HepG2 (cell line): ENCODE measurements around the gene OTUD4. TPM values are rescaled to one million over a fixed set of nuclear protein-coding genes. Genes with fewer than 3 reads are reported as not detected.

ENCODE experiments used
- ATAC-seq: fragments of 200-7000 bp; cut with Tn5 transposase; 3 replicates; pipeline ENCODE4 v1.9.1; 2020; ENCODE audit warnings: mild to moderate bottlenecking, moderate library complexity
- BruUV-seq: library from RNA; stranded (reverse); fragments of 400-500 nt; replicated peaks from 2 replicates; lab custom pipeline; 2021; lab: Mats Ljungman, UMichigan
- CTCF ChIA-PET: fragments of 300-600 bp; formaldehyde crosslinking; extraction: SDS; loops from one replicate; lab custom pipeline; 2021; ENCODE audit warnings: low total read pairs, inconsistent platforms, low intra/inter-chr PET ratio; lab: Yijun Ruan, JAX
- POLR2A ChIA-PET: fragments of 350-600 bp; sonication (Branson Sonifier 250); formaldehyde crosslinking; loops from one replicate; lab custom pipeline; 2020; ENCODE audit warnings: antibody characterized with exemption, inconsistent platforms; lab: Yijun Ruan, JAX
- DNase-seq: peaks from one replicate; pipeline ENCODE4 v3.0.0-alpha.2; 2015; ENCODE audit warnings: low spot score
- FAIRE-seq: peaks from 3 replicates; lab custom pipeline; 2011; peaks lifted over from hg19 to GRCh38; lab: Jason Lieb, UNC
- H2AFZ ChIP-seq: one replicate; pipeline ENCODE4 v1.6.1; 2011; ENCODE audit warnings: low read length, inconsistent platforms
- H3K27ac ChIP-seq: fragments of 300-600 bp; 3 replicates; pipeline ENCODE4 v1.8.0; 2011; ENCODE audit warnings: mixed run types, mild to moderate bottlenecking, mixed read lengths, low read length, inconsistent platforms; ENCODE audit not compliant: insufficient read depth; ENCODE audit errors: extremely low read length
- H3K27me3 ChIP-seq, 2 experiments: fragments of 200-600 bp in 1 of 2; 2 replicates in 1 of 2; 3 replicates in 1 of 2; pipeline versions ENCODE4 v1.6.0 to v1.8.0; 2011; ENCODE audit warnings: low read length in 2 of 2, mild to moderate bottlenecking in 2 of 2, moderate library complexity in 2 of 2, inconsistent platforms in 1 of 2; ENCODE audit not compliant: insufficient read depth in 2 of 2, control insufficient read depth in 1 of 2
- H3K36me3 ChIP-seq, 2 experiments: fragments of 200-600 bp in 1 of 2; replicated peaks in 1 of 2; 2 replicates in 1 of 2; 3 replicates in 1 of 2; pipeline versions ENCODE4 v1.5.1 to v1.8.0; 2011; ENCODE audit warnings: low read length in 2 of 2, inconsistent platforms in 1 of 2; ENCODE audit not compliant: insufficient read depth in 2 of 2, control insufficient read depth in 1 of 2
- H3K4me1 ChIP-seq: 2 replicates; pipeline ENCODE4 v1.5.1; 2012; ENCODE audit warnings: low read length, inconsistent platforms; ENCODE audit not compliant: insufficient read depth
- H3K4me2 ChIP-seq: 2 replicates; pipeline ENCODE4 v1.6.0; 2011; ENCODE audit warnings: low read depth, low read length, inconsistent platforms
- H3K4me3 ChIP-seq, 3 experiments: fragments of 200-600 bp in 1 of 3; sonication (generic), shearing (Covaris generic) in 1 of 3; replicated peaks in 1 of 3; 2 replicates each; pipeline ENCODE4 v1.5.1; 2011 to 2016; ENCODE audit warnings: low read length in 3 of 3, inconsistent platforms in 2 of 3, low read depth in 2 of 3, mild to moderate bottlenecking in 2 of 3, control low read depth in 1 of 3, mixed read lengths in 1 of 3; ENCODE audit not compliant: insufficient read depth in 1 of 3
- H3K79me2 ChIP-seq: one replicate; pipeline ENCODE4 v1.6.1; 2011; ENCODE audit warnings: low read length, inconsistent platforms; ENCODE audit not compliant: insufficient read depth
- H3K9ac ChIP-seq: 2 replicates; pipeline ENCODE4 v1.6.0; 2011; ENCODE audit warnings: mild to moderate bottlenecking, low read depth, low read length, inconsistent platforms; ENCODE audit not compliant: insufficient read depth
- H3K9me3 ChIP-seq: 2 replicates; pipeline ENCODE4 v1.5.1; 2012; ENCODE audit warnings: mild to moderate bottlenecking, low read length
- H4K20me1 ChIP-seq: 2 replicates; pipeline ENCODE4 v1.6.0; 2011; ENCODE audit warnings: inconsistent platforms, mild to moderate bottlenecking, low read length, moderate library complexity; ENCODE audit not compliant: insufficient read depth
- FOXA1 ChIP-seq, 2 experiments: fragments of 450-650 bp in 1 of 2; sonication (generic) in 1 of 2; formaldehyde crosslinking in 1 of 2; IDR thresholded peaks; 2 replicates each; pipeline versions ENCODE4 v1.4.0 to v1.6.1; 2016 to 2020; ENCODE audit warnings: missing genetic modification reagents in 1 of 2
- FOXA3 ChIP-seq: IDR thresholded peaks from 2 replicates; pipeline ENCODE4 v1.6.1; 2016; ENCODE audit warnings: missing genetic modification reagents, missing compliant biosample characterization
- GLMP ChIP-seq: sonication (generic); formaldehyde crosslinking; IDR thresholded peaks from 2 replicates; pipeline ENCODE4 v1.9.0; 2021; ENCODE audit warnings: missing genetic modification reagents, mild to moderate bottlenecking, borderline replicate concordance
- MAZ ChIP-seq, 2 experiments: sonication (generic) in 1 of 2; formaldehyde crosslinking in 1 of 2; IDR thresholded peaks; 2 replicates each; pipeline versions ENCODE4 v1.5.0 to v1.6.1; 2012 to 2020; ENCODE audit warnings: low read depth in 2 of 2, mild to moderate bottlenecking in 2 of 2, borderline replicate concordance in 1 of 2, improper control_type of control experiment in 1 of 2, low read length in 1 of 2, missing genetic modification reagents in 1 of 2, moderate library complexity in 1 of 2
- RXRB ChIP-seq: IDR thresholded peaks from 2 replicates; pipeline ENCODE4 v1.6.1; 2016; ENCODE audit warnings: borderline replicate concordance, missing genetic modification reagents, missing compliant biosample characterization
- TCF7 ChIP-seq: sonication (generic); IDR thresholded peaks from 2 replicates; pipeline ENCODE4 v1.6.1; 2016; ENCODE audit warnings: antibody characterized with exemption, low read depth
- WGBS: methylation state at CpG from one replicate; pipeline ENCODE4 v1.1.6; 2017; ENCODE audit warnings: low lambda C conversion rate; 5-methylcytosine and 5-hydroxymethylcytosine counted together
- in situ Hi-C: cut with HindIII; loops from 2 replicates; pipeline ENCODE4 v1.10.0; 2017; ENCODE audit warnings: low pct_unique_long_range_greater_than_20kb; ENCODE audit not compliant: extremely low pct_ligation_motif_present
- intact Hi-C: fragments of 100-400 bp; cut with micrococcal nuclease; formaldehyde crosslinking; loops from one replicate; pipeline ENCODE4 v1.10.0; 2022; ENCODE audit not compliant: unreplicated experiment
- polyA plus RNA-seq, 8 experiments: library from polyadenylated mRNA; depleted of rRNA in 3 of 8; stranded (reverse) in 7 of 8; unstranded in 1 of 8; fragments of >200 nt; fragmentation: Illumina TruSeq in 4 of 8; extraction: Trizol in 4 of 8; gene quantifications; 2 replicates each; pipeline versions ENCODE4 v1.2.1 to v1.2.3, GENCODE V29; 2011 to 2016; ENCODE audit warnings: low read depth in 4 of 8, missing spikeins in 1 of 8, mixed read lengths in 1 of 8; ENCODE audit not compliant: insufficient read depth in 1 of 8
- total RNA-seq, 5 experiments: library from RNA; depleted of rRNA; stranded (reverse); fragments of >200 nt; fragmentation: Illumina TruSeq; extraction: Trizol; gene quantifications; 2 replicates each; pipeline ENCODE4 v1.2.3, GENCODE V29; 2016; ENCODE audit warnings: low read depth in 1 of 5
- TF ChIP-seq, protein P1 (sequence below): IDR thresholded peaks from 2 replicates; pipeline ENCODE4 v1.4.0; 2020; ENCODE audit warnings: mild to moderate bottlenecking, missing genetic modification reagents
- TF ChIP-seq, protein P2 (sequence below): sonication (generic); formaldehyde crosslinking; IDR thresholded peaks from 2 replicates; pipeline ENCODE4 v1.4.0; 2020; ENCODE audit warnings: missing genetic modification reagents, borderline replicate concordance

The OTUD4 gene
- total and polyA plus RNA-seq, 2 of the 13 experiments (the other 11 are each of a cell fraction or from before 2014, with no cell fraction given): 16.1 to 18.0 TPM

GRCh38 chr4:145171911-145172310, 8.5 kb downstream of the OTUD4 start:
- DNase-seq: no peak
- Histone ChIP-seq H3K4me2 (no peak overlapping the region), H3K9me3 (no peaks in the 10 kb centered on the region), H3K27ac (no peak overlapping the region), H3K4me3 (no peak overlapping the region), H3K27me3 (no peaks in the 10 kb centered on the region), H3K4me1 (peaks cover 28% of the 10 kb centered on the region), H3K79me2 (peaks cover 42% of the 10 kb centered on the region), H3K36me3 (peaks cover 12 to 60% of the 10 kb centered on the region in 2 experiments), H3K9ac (no peak overlapping the region)
- ChIA-PET CTCF (no interaction called here), POLR2A (no interaction called here)
- WGBS: 100% methylated on average over 1 of the region's 1 CpG
- no peak for FAIRE-seq
- no peak for TF ChIP-seq FOXA1 (IDR thresholded peaks at IDR 0.05)
- peak; percentile 66 for TF ChIP-seq FOXA1 (CRISPR knock-in tag; IDR thresholded peaks at IDR 0.05)
- peak; percentile 25; the same call in 1 of the 2 replicates for TF ChIP-seq RXRB (CRISPR knock-in tag)
- no peak for TF ChIP-seq GLMP (CRISPR knock-in tag)
- peak; percentile 82 for TF ChIP-seq FOXA3 (CRISPR knock-in tag)
- TF ChIP-seq, protein P1, sequence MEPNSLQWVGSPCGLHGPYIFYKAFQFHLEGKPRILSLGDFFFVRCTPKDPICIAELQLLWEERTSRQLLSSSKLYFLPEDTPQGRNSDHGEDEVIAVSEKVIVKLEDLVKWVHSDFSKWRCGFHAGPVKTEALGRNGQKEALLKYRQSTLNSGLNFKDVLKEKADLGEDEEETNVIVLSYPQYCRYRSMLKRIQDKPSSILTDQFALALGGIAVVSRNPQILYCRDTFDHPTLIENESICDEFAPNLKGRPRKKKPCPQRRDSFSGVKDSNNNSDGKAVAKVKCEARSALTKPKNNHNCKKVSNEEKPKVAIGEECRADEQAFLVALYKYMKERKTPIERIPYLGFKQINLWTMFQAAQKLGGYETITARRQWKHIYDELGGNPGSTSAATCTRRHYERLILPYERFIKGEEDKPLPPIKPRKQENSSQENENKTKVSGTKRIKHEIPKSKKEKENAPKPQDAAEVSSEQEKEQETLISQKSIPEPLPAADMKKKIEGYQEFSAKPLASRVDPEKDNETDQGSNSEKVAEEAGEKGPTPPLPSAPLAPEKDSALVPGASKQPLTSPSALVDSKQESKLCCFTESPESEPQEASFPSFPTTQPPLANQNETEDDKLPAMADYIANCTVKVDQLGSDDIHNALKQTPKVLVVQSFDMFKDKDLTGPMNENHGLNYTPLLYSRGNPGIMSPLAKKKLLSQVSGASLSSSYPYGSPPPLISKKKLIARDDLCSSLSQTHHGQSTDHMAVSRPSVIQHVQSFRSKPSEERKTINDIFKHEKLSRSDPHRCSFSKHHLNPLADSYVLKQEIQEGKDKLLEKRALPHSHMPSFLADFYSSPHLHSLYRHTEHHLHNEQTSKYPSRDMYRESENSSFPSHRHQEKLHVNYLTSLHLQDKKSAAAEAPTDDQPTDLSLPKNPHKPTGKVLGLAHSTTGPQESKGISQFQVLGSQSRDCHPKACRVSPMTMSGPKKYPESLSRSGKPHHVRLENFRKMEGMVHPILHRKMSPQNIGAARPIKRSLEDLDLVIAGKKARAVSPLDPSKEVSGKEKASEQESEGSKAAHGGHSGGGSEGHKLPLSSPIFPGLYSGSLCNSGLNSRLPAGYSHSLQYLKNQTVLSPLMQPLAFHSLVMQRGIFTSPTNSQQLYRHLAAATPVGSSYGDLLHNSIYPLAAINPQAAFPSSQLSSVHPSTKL (CRISPR knock-in tag): peak; percentile 14; the same call in 1 of the 2 replicates
- 0 out of 2 replicates have a peak, but pooled peaks have one; percentile 36 for TF ChIP-seq MAZ (IDR thresholded peaks at IDR 0.05; ENCODE audit: borderline replicate concordance, low read depth, low read length)
- no peak for TF ChIP-seq MAZ (CRISPR knock-in tag; IDR thresholded peaks at IDR 0.05; ENCODE audit: low read depth)
- TF ChIP-seq TCF7: no peak
- TF ChIP-seq, protein P2, sequence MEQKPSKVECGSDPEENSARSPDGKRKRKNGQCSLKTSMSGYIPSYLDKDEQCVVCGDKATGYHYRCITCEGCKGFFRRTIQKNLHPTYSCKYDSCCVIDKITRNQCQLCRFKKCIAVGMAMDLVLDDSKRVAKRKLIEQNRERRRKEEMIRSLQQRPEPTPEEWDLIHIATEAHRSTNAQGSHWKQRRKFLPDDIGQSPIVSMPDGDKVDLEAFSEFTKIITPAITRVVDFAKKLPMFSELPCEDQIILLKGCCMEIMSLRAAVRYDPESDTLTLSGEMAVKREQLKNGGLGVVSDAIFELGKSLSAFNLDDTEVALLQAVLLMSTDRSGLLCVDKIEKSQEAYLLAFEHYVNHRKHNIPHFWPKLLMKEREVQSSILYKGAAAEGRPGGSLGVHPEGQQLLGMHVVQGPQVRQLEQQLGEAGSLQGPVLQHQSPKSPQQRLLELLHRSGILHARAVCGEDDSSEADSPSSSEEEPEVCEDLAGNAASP (CRISPR knock-in tag): peak; percentile 75; the same call in 1 of the 2 replicates
- TF ChIP-seq, all 625 proteins: peak for 6
- peaks cover 4% of the 10 kb centered on the region for H4K20me1 ChIP-seq
- peak; percentile 51; the same call in 2 of the 3 replicates for ATAC-seq
- in situ Hi-C loops: no loop called here
- intact Hi-C loops: no loop called here
- no peak overlapping the region for H2AFZ ChIP-seq
- no TSS peak for BruUV-seq
